Measurements from ENCODE around the gene LTK. TPM values are rescaled to one million over a fixed set of nuclear protein-coding genes. Genes with fewer than 3 reads are reported as not detected.

LTK gene
- total RNA-seq, 1 experiment from 2014 or later = 0.07 TPM

DNA sequence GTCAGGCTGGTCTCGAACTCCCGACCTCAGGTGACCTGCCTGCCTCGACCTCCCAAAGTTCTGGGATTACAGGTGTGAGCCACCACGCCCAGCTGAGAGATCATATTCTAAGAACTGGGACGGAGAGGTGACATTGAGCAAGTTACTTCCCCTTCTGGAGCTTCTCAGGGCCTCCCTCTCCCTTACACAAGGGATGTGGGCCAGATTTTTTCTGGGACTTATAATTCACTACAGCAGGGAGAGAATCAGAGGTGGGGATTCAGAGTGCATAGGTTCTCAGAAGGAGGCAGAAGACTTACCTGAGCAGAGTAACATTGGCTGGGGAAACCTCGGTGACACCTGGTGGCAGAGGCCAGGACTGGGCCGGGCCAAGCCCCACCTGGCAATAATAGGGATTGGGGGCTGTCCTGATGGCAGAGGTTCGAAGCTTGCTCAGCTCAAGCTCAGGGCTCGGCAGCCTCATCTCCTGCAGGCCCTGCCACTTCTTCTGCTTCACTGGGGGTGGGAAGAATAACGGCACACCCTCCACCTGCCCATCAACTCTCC, 6.8 kb downstream of the LTK start:
- POLR2A ChIA-PET (ENCODE audit: unreplicated experiment) = interaction anchor here (0.5 kb wide), 1 partner anchor 104 kb away, joined by 19 read pairs; no protein-coding TSS in a partner anchor

DNA sequence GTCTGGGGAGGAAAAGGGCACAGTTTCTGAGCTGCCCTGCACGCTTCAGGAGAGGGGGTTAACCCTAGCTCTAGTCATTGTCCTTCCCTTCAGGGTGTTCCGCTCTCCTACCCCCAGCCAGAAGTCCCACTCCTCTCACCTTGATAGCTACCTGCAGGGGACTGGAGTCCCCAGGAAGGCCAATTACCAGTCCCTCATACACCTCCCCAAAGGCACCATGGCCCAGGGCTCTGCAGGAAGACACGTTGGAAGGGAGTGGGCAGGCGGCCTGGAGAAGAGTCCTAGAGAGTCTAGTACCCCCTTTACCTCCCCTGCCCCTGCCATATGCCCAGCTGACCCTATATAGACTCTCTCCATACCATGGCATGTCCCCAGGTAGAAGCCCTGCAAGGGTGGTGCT, 7.9 kb downstream of the LTK start:
- Histone ChIP-seq H3K4me1 (ENCODE audit: insufficient read depth, low read length) (peaks cover 13% of the 10 kb centered on the region), H3K9me2 (replicated peaks; ENCODE audit: low read length) (no peaks in the 10 kb centered on the region), H3K36me3 (ENCODE audit: low read depth, low read length) (no peaks in the 10 kb centered on the region), H3F3A (ENCODE audit: low read length, unreplicated experiment) (no peaks in the 10 kb centered on the region), H3K9ac (ENCODE audit: low read length) (no peak overlapping the region), H3K27me3 (ENCODE audit: low read length) (no peaks in the 10 kb centered on the region), H3K4me3 (ENCODE audit: low read length) (no peak overlapping the region), H3K27ac (ENCODE audit: low read length) (no peak overlapping the region), H3K9me3 (ENCODE audit: low read length) (no peaks in the 10 kb centered on the region), H3K4me2 (ENCODE audit: low read length) (no peak overlapping the region), H3K79me2 (ENCODE audit: low read length) (no peaks in the 10 kb centered on the region), H2AFZ (ENCODE audit: low read length) (no peak overlapping the region), H4K20me1 (ENCODE audit: low read length) (no peaks in the 10 kb centered on the region)
- BruUV-seq (replicated peaks) = no TSS peak
- ATAC-seq (no peak), DNase-seq (no peak)
- intact Hi-C loops (cut with micrococcal nuclease) = loop anchor here (5.0 kb wide), 2 partner anchors 38 to 52 kb away; partner anchors contain the start of gene TYRO3
- TF ChIP-seq CTCF (conservative IDR thresholded peaks at IDR 0.05; ENCODE audit: low read depth, low read length) (no peak), EZH2 (IDR thresholded peaks at IDR 0.05; ENCODE audit: low read length, unreplicated experiment) (no peak), EZH2phosphoT487 (IDR thresholded peaks at IDR 0.05; ENCODE audit: borderline replicate concordance, low read length) (no peak)
- CTCF ChIA-PET = no interaction called here
- POLR2A ChIA-PET (ENCODE audit: unreplicated experiment) = interaction anchor here (0.7 kb wide), 1 partner anchor 32 kb away, joined by 3 read pairs; no protein-coding TSS in a partner anchor

More for the DNA sequence above, 6.8 kb downstream of the LTK start:
- Histone ChIP-seq H4K20me1 (ENCODE audit: low read length) (no peaks in the 10 kb centered on the region), H3F3A (ENCODE audit: low read length, unreplicated experiment) (no peaks in the 10 kb centered on the region), H3K79me2 (ENCODE audit: low read length) (no peaks in the 10 kb centered on the region), H3K9me3 (ENCODE audit: low read length) (no peaks in the 10 kb centered on the region), H3K9ac (ENCODE audit: low read length) (no peak overlapping the region), H3K4me1 (ENCODE audit: insufficient read depth, low read length) (peaks cover 13% of the 10 kb centered on the region), H3K4me2 (ENCODE audit: low read length) (no peak overlapping the region), H2AFZ (ENCODE audit: low read length) (no peak overlapping the region), H3K4me3 (ENCODE audit: low read length) (no peak overlapping the region), H3K27me3 (ENCODE audit: low read length) (no peaks in the 10 kb centered on the region), H3K27ac (ENCODE audit: low read length) (no peak overlapping the region), H3K9me2 (replicated peaks; ENCODE audit: low read length) (no peaks in the 10 kb centered on the region), H3K36me3 (ENCODE audit: low read depth, low read length) (no peaks in the 10 kb centered on the region)
- TF ChIP-seq EZH2 (IDR thresholded peaks at IDR 0.05; ENCODE audit: low read length, unreplicated experiment) = no peak
- TF ChIP-seq CTCF (conservative IDR thresholded peaks at IDR 0.05; ENCODE audit: low read depth, low read length) = peak; percentile 52; the same call in 1 of the 2 replicates
- CTCF ChIA-PET = interaction anchor here (0.5 to 1.1 kb wide), 4 partner anchors 17 to 164 kb away, joined by 3 to 9 read pairs (median 3); no protein-coding TSS in a partner anchor
- BruUV-seq (replicated peaks) = no TSS peak
- intact Hi-C loops (cut with micrococcal nuclease) = loop anchor here (5.0 kb wide), 2 partner anchors 40 to 50 kb away; partner anchors contain the start of gene TYRO3
- DNase-seq = peak; percentile 30
- ATAC-seq = peak; percentile 49

Data from PC-3 (cell line).